IMR-90 (cell line): ENCODE results near the gene ZSCAN9. TPM values are rescaled to one million over a fixed set of nuclear protein-coding genes. Genes with fewer than 3 reads are reported as not detected.
A peak's percentile ranks its signal among the peaks of the same experiment; 100 is the strongest.

ENCODE experiments used
- ATAC-seq: fragments of 200-7000 bp; cut with Tn5 transposase; 2 replicates; pipeline ENCODE4 v1.9.1; 2020; ENCODE audit warnings: low read depth, mild to moderate bottlenecking, moderate library complexity
- BruUV-seq: library from RNA; stranded (reverse); fragments of 400-500 nt; replicated peaks from 2 replicates; lab custom pipeline; 2021; lab: Mats Ljungman, UMichigan
- CTCF ChIA-PET: fragments of 300-600 bp; formaldehyde crosslinking; extraction: SDS; loops from one replicate; lab custom pipeline; 2021; ENCODE audit warnings: antibody characterized with exemption; lab: Yijun Ruan, JAX
- POLR2A ChIA-PET: fragments of 300-600 bp; sonication (Branson Sonifier 250); formaldehyde crosslinking; loops from one replicate; lab custom pipeline; 2022; ENCODE audit warnings: antibody characterized with exemption; ENCODE audit not compliant: unreplicated experiment; lab: Charles Lee
- DNase-seq: peaks from one replicate; pipeline ENCODE4 v3.0.0; 2013
- H2AFZ ChIP-seq: replicated peaks from 2 replicates; pipeline ENCODE3; 2013; ENCODE audit warnings: low read length, mild to moderate bottlenecking; ENCODE audit not compliant: poor library complexity
- H2AK5ac ChIP-seq: 2 replicates; pipeline ENCODE4 v1.6.1; 2013; ENCODE audit warnings: low read depth, low read length, inconsistent platforms
- H2AK9ac ChIP-seq: replicated peaks from 2 replicates; pipeline ENCODE3; 2013; ENCODE audit warnings: mild to moderate bottlenecking, low read depth, low read length, moderate library complexity; ENCODE audit not compliant: poor library complexity
- H2BK120ac ChIP-seq: 2 replicates; pipeline ENCODE4 v1.6.1; 2013; ENCODE audit warnings: low read depth, low read length, inconsistent platforms
- H2BK15ac ChIP-seq: 3 replicates; pipeline ENCODE4 v1.6.1; 2013; ENCODE audit warnings: low read depth, low read length, inconsistent platforms
- H2BK20ac ChIP-seq: 2 replicates; pipeline ENCODE4 v1.6.1; 2013; ENCODE audit warnings: low read depth, mild to moderate bottlenecking, inconsistent platforms, low read length, moderate library complexity
- H2BK5ac ChIP-seq: 2 replicates; pipeline ENCODE4 v1.6.1; 2013; ENCODE audit warnings: mild to moderate bottlenecking, low read depth, low read length, inconsistent platforms; ENCODE audit not compliant: poor library complexity, severe bottlenecking
- H3K14ac ChIP-seq: replicated peaks from 2 replicates; pipeline ENCODE4 v1.6.1; 2013; ENCODE audit warnings: low read depth, low read length, inconsistent platforms
- H3K18ac ChIP-seq: 2 replicates; pipeline ENCODE4 v1.6.1; 2013; ENCODE audit warnings: low read depth, low read length, control low read depth
- H3K23ac ChIP-seq: 2 replicates; pipeline ENCODE4 v1.6.1; 2013; ENCODE audit warnings: low read depth, low read length, inconsistent platforms
- H3K27ac ChIP-seq: 2 replicates; pipeline ENCODE4 v1.5.1; 2013; ENCODE audit warnings: mild to moderate bottlenecking, control low read depth, low read length; ENCODE audit not compliant: insufficient read depth
- H3K27me3 ChIP-seq: 2 replicates; pipeline ENCODE4 v1.6.1; 2013; ENCODE audit warnings: low read length; ENCODE audit not compliant: control insufficient read depth, insufficient read depth
- H3K36me3 ChIP-seq: 2 replicates; pipeline ENCODE4 v1.6.1; 2013; ENCODE audit warnings: low read length, mixed read lengths; ENCODE audit not compliant: control insufficient read depth, insufficient read depth
- H3K4ac ChIP-seq: 2 replicates; pipeline ENCODE4 v1.6.1; 2013; ENCODE audit warnings: low read depth, low read length, inconsistent platforms
- H3K4me1 ChIP-seq: 2 replicates; pipeline ENCODE4 v1.6.1; 2013; ENCODE audit warnings: low read length, mixed read lengths; ENCODE audit not compliant: control insufficient read depth, insufficient read depth
- H3K4me2 ChIP-seq: 2 replicates; pipeline ENCODE4 v1.6.1; 2013; ENCODE audit warnings: low read depth, mild to moderate bottlenecking, control low read depth, low read length, moderate library complexity
- H3K4me3 ChIP-seq: 2 replicates; pipeline ENCODE4 v1.5.1; 2013; ENCODE audit warnings: low read depth, mild to moderate bottlenecking, control low read depth, low read length, moderate library complexity; ENCODE audit not compliant: insufficient read depth
- H3K56ac ChIP-seq: 2 replicates; pipeline ENCODE4 v1.6.1; 2013; ENCODE audit warnings: low read length, inconsistent platforms; ENCODE audit not compliant: insufficient read depth; ENCODE audit errors: extremely low read depth
- H3K79me1 ChIP-seq, 2 experiments: 2 replicates each; pipeline ENCODE4 v1.6.1; 2013; ENCODE audit warnings: low read length in 2 of 2, inconsistent platforms in 1 of 2, low read depth in 1 of 2
- H3K9ac ChIP-seq: 2 replicates; pipeline ENCODE4 v1.6.1; 2013; ENCODE audit warnings: low read depth, low read length, control low read depth
- H3K9me1 ChIP-seq: 2 replicates; pipeline ENCODE4 v1.6.1; 2013; ENCODE audit warnings: low read length, inconsistent platforms; ENCODE audit not compliant: insufficient read depth
- H3K9me3 ChIP-seq: 2 replicates; pipeline ENCODE4 v1.6.1; 2013; ENCODE audit warnings: low read length; ENCODE audit not compliant: control insufficient read depth, insufficient read depth
- H4K20me1 ChIP-seq: 2 replicates; pipeline ENCODE4 v1.6.1; 2013; ENCODE audit warnings: low read length, inconsistent platforms; ENCODE audit not compliant: insufficient read depth
- H4K5ac ChIP-seq: 2 replicates; pipeline ENCODE4 v1.6.1; 2013; ENCODE audit warnings: mild to moderate bottlenecking, low read depth, low read length, control low read depth
- H4K8ac ChIP-seq, 2 experiments: 2 replicates each; pipeline ENCODE4 v1.6.1; 2013; ENCODE audit warnings: low read depth in 2 of 2, low read length in 2 of 2, control low read depth in 1 of 2, inconsistent platforms in 1 of 2
- H4K91ac ChIP-seq: 2 replicates; pipeline ENCODE4 v1.6.1; 2013; ENCODE audit warnings: low read depth, low read length, inconsistent platforms; ENCODE audit not compliant: insufficient read depth
- CEBPB ChIP-seq: IDR thresholded peaks from 2 replicates; pipeline ENCODE4 v1.6.1; 2012; ENCODE audit warnings: low read depth, low read length, improper control_type of control experiment
- RAD21 ChIP-seq: IDR thresholded peaks from 2 replicates; pipeline ENCODE4 v1.6.1; 2012; ENCODE audit warnings: low read length, improper control_type of control experiment
- WGBS, 2 experiments: methylation state at CpG; one replicate each; pipeline versions ENCODE4 v1.1.5 to v1.1.7; 2013; ENCODE audit warnings: missing lambda C conversion rate in 2 of 2; ENCODE audit not compliant: insufficient read length in 1 of 2; ENCODE audit errors: extremely low coverage in 2 of 2; 5-methylcytosine and 5-hydroxymethylcytosine counted together
- dilution Hi-C: fragments of 300-500 bp; cut with HindIII; formaldehyde crosslinking; loops from one replicate; pipeline ENCODE4 v1.14.3; 2018; ENCODE audit warnings: low sequenced_read_pairs; ENCODE audit not compliant: unreplicated experiment
- in situ Hi-C: fragments of 300-500 bp; cut with MboI; formaldehyde crosslinking; loops from 3 replicates; pipeline ENCODE4 v1.14.3; 2019; ENCODE audit warnings: low sequenced_read_pairs, inconsistent platforms, mixed read lengths
- intact Hi-C: fragments of 100-400 bp; cut with micrococcal nuclease; formaldehyde crosslinking; loops from 2 replicates; pipeline ENCODE4 v1.10.0; 2022
- polyA plus RNA-seq, 3 experiments: library from polyadenylated mRNA; depleted of rRNA; stranded (reverse); fragments of >200 nt; gene quantifications; 2 replicates each; pipeline ENCODE4 v1.2.3, GENCODE V29; 2012; ENCODE audit warnings: low replicate concordance in 1 of 3
- total RNA-seq: library from RNA; depleted of rRNA; stranded (reverse); fragments of >200 nt; gene quantifications from 2 replicates; pipeline ENCODE4 v1.2.3, GENCODE V29; 2012

Gene ZSCAN9
- total and polyA plus RNA-seq, 2 of the 4 experiments (the other 2 are of a cell fraction), result 13.7 to 17.7 TPM

- Histone ChIP-seq H3K9ac (no peak overlapping the region), H2AFZ (no peak overlapping the region), H3K36me3 (no peaks in the 10 kb centered on the region), H3K27me3 (no peaks in the 10 kb centered on the region; the same call in 1 of the 2 replicates), H3K18ac (no peak overlapping the region), H4K91ac (no peak overlapping the region), H3K4me1 (0 out of 2 replicates have a peak, but pooled peaks cover 2% of the 10 kb centered on the region), H2AK5ac (no peak overlapping the region), H3K9me3 (peaks cover 7% of the 10 kb centered on the region), H3K9me1 (no peaks in the 10 kb centered on the region; the same call in 1 of the 2 replicates), H2BK120ac (no peak overlapping the region), H3K14ac (no peak overlapping the region), H3K79me1 (peaks cover 0 to 19% of the 10 kb centered on the region in 2 experiments; a peak in 1 of 4 replicates), H3K23ac (no peak overlapping the region), H3K4me3 (no peak overlapping the region), H4K20me1 (no peaks in the 10 kb centered on the region), H4K8ac (peak overlapping the region in 1 of 2 experiments; percentile 25; a peak in 1 of 4 replicates), H3K4me2 (peak overlapping the region; percentile 53; the same call in 1 of the 2 replicates), H4K5ac (no peak overlapping the region; the same call in 1 of the 2 replicates), H2AK9ac (no peak overlapping the region), H3K27ac (no peak overlapping the region), H3K56ac (no peak overlapping the region), H2BK20ac (no peak overlapping the region), H3K4ac (no peak overlapping the region), H2BK5ac (no peak overlapping the region), H2BK15ac (no peak overlapping the region)
- ATAC-seq (no peak), DNase-seq (peak; percentile 30)
- dilution Hi-C loops, result no loop called here
- intact Hi-C loops, result no loop called here
- TF ChIP-seq RAD21, result no peak
- peak; percentile 49 for TF ChIP-seq CEBPB
- ChIA-PET POLR2A (no interaction called here), CTCF (no interaction called here)
- BruUV-seq, result no TSS peak
- in situ Hi-C loops, result no loop called here
- WGBS, 2 experiments, result no CpG with 5 or more reads among the region's 2 CpGs
Measured at GRCh38 chr6:28263922-28264321, 38.8 kb downstream of the ZSCAN9 start.
